ENCODE results near the gene RICTOR.

DNA sequence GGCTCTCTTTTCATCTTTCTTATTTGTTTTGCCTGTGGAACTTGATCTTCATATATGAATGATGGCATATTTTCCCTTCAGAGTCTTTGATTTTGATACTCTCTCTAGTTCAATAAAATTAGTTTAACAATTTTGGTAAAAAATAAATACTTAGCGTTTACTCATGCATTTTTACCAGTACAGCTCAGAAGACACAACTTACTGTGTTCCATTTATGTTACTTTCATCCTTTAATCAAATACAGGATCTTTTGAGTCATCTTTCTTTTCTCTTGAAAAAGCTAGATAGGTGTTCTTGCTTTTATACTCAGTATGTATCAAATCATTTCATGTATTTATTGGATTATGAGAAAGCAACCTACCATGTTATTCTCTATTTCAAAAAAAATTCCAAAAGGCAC, 47.1 kb upstream of the RICTOR start:
- TF ChIP-seq, protein P1, sequence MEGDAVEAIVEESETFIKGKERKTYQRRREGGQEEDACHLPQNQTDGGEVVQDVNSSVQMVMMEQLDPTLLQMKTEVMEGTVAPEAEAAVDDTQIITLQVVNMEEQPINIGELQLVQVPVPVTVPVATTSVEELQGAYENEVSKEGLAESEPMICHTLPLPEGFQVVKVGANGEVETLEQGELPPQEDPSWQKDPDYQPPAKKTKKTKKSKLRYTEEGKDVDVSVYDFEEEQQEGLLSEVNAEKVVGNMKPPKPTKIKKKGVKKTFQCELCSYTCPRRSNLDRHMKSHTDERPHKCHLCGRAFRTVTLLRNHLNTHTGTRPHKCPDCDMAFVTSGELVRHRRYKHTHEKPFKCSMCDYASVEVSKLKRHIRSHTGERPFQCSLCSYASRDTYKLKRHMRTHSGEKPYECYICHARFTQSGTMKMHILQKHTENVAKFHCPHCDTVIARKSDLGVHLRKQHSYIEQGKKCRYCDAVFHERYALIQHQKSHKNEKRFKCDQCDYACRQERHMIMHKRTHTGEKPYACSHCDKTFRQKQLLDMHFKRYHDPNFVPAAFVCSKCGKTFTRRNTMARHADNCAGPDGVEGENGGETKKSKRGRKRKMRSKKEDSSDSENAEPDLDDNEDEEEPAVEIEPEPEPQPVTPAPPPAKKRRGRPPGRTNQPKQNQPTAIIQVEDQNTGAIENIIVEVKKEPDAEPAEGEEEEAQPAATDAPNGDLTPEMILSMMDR (IDR thresholded peaks at IDR 0.05; ENCODE audit: insufficient read depth, low read length, poor library complexity, severe bottlenecking), result no peak
- no peak for TF ChIP-seq EZH2phosphoT487 (conservative IDR thresholded peaks at IDR 0.05; ENCODE audit: low read length)

Data from SU-DHL-6 (cell line).